HL-60 (cell line): ENCODE measurements around the gene NCF4.

Experiments used
- DNase-seq, 2 experiments: peaks; one replicate each; pipeline ENCODE4 v3.0.0-alpha.2; 2010 to 2020; ENCODE audit warnings: low read depth in 1 of 2, low spot score in 1 of 2
- H3K27ac ChIP-seq: fragments of 250-450 bp; sonication (Bioruptor Pico); replicated peaks from 2 replicates; pipeline ENCODE4 v1.5.1; 2020; ENCODE audit warnings: mild to moderate bottlenecking, moderate library complexity
- H3K27me3 ChIP-seq: fragments of 250-450 bp; sonication (Bioruptor Pico); 2 replicates; pipeline ENCODE4 v1.5.1; 2021; ENCODE audit warnings: mild to moderate bottlenecking, moderate library complexity; ENCODE audit not compliant: insufficient read depth, poor library complexity, severe bottlenecking
- H3K4me3 ChIP-seq: replicated peaks from 2 replicates; pipeline ENCODE4 v1.5.1; 2011; ENCODE audit warnings: mild to moderate bottlenecking, control low read depth, low read length; ENCODE audit not compliant: insufficient read depth
- GABPA ChIP-seq: IDR thresholded peaks from 2 replicates; pipeline ENCODE4 v1.6.1; 2012; ENCODE audit warnings: low read depth
- POLR2AphosphoS5 ChIP-seq: IDR thresholded peaks from 2 replicates; pipeline ENCODE4 v1.6.1; 2012; ENCODE audit warnings: low read depth
- SPI1 ChIP-seq: IDR thresholded peaks from 2 replicates; pipeline ENCODE4 v1.6.1; 2012; ENCODE audit warnings: low read depth, mild to moderate bottlenecking, borderline replicate concordance
- TF ChIP-seq, protein P1 (sequence below): IDR thresholded peaks from 2 replicates; pipeline ENCODE4 v1.6.1; 2012; ENCODE audit warnings: low read depth; ENCODE audit not compliant: insufficient replicate concordance
- TF ChIP-seq, protein P2 (sequence below): IDR thresholded peaks from one replicate; pipeline ENCODE4 v1.5.1; 2011; ENCODE audit warnings: low read length, control low read depth, inconsistent platforms; ENCODE audit not compliant: insufficient read depth

Gene NCF4

GRCh38 chr22:36865346-36865745 lies 4.5 kb downstream of the NCF4 start:
- Histone ChIP-seq H3K27me3 (no peaks in the 10 kb centered on the region), H3K27ac (no peak overlapping the region), H3K4me3 (no peak overlapping the region)
- TF ChIP-seq SPI1, result no peak
- TF ChIP-seq, protein P1, sequence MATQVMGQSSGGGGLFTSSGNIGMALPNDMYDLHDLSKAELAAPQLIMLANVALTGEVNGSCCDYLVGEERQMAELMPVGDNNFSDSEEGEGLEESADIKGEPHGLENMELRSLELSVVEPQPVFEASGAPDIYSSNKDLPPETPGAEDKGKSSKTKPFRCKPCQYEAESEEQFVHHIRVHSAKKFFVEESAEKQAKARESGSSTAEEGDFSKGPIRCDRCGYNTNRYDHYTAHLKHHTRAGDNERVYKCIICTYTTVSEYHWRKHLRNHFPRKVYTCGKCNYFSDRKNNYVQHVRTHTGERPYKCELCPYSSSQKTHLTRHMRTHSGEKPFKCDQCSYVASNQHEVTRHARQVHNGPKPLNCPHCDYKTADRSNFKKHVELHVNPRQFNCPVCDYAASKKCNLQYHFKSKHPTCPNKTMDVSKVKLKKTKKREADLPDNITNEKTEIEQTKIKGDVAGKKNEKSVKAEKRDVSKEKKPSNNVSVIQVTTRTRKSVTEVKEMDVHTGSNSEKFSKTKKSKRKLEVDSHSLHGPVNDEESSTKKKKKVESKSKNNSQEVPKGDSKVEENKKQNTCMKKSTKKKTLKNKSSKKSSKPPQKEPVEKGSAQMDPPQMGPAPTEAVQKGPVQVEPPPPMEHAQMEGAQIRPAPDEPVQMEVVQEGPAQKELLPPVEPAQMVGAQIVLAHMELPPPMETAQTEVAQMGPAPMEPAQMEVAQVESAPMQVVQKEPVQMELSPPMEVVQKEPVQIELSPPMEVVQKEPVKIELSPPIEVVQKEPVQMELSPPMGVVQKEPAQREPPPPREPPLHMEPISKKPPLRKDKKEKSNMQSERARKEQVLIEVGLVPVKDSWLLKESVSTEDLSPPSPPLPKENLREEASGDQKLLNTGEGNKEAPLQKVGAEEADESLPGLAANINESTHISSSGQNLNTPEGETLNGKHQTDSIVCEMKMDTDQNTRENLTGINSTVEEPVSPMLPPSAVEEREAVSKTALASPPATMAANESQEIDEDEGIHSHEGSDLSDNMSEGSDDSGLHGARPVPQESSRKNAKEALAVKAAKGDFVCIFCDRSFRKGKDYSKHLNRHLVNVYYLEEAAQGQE, result peak; percentile 87
- DNase-seq, result no peak

- H3K27ac ChIP-seq, result no peak overlapping the region
- DNase-seq, result no peak
- TF ChIP-seq, protein P1, result no peak
- no peak for TF ChIP-seq GABPA
- no peak for TF ChIP-seq POLR2AphosphoS5
- TF ChIP-seq, protein P2, sequence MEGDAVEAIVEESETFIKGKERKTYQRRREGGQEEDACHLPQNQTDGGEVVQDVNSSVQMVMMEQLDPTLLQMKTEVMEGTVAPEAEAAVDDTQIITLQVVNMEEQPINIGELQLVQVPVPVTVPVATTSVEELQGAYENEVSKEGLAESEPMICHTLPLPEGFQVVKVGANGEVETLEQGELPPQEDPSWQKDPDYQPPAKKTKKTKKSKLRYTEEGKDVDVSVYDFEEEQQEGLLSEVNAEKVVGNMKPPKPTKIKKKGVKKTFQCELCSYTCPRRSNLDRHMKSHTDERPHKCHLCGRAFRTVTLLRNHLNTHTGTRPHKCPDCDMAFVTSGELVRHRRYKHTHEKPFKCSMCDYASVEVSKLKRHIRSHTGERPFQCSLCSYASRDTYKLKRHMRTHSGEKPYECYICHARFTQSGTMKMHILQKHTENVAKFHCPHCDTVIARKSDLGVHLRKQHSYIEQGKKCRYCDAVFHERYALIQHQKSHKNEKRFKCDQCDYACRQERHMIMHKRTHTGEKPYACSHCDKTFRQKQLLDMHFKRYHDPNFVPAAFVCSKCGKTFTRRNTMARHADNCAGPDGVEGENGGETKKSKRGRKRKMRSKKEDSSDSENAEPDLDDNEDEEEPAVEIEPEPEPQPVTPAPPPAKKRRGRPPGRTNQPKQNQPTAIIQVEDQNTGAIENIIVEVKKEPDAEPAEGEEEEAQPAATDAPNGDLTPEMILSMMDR, result no peak
- TF ChIP-seq SPI1, result no peak
- H3K27me3 ChIP-seq, result no peaks in the 10 kb centered on the region
- no peak overlapping the region for H3K4me3 ChIP-seq
These were observed 6.9 kb downstream of the NCF4 start for GRCh38 chr22:36867695-36868094.

GRCh38 chr22:36868546-36869181 lies 7.9 kb downstream of the NCF4 start:
- Histone ChIP-seq H3K27ac (no peak overlapping the region), H3K4me3 (no peak overlapping the region), H3K27me3 (no peaks in the 10 kb centered on the region)
- TF ChIP-seq, protein P2, result no peak
- TF ChIP-seq, protein P1, result no peak
- no peak for TF ChIP-seq POLR2AphosphoS5
- no peak for TF ChIP-seq GABPA
- no peak for TF ChIP-seq SPI1
- DNase-seq, result no peak
